ENCODE measurements around the gene PPP1R12A.

PPP1R12A gene

DNA sequence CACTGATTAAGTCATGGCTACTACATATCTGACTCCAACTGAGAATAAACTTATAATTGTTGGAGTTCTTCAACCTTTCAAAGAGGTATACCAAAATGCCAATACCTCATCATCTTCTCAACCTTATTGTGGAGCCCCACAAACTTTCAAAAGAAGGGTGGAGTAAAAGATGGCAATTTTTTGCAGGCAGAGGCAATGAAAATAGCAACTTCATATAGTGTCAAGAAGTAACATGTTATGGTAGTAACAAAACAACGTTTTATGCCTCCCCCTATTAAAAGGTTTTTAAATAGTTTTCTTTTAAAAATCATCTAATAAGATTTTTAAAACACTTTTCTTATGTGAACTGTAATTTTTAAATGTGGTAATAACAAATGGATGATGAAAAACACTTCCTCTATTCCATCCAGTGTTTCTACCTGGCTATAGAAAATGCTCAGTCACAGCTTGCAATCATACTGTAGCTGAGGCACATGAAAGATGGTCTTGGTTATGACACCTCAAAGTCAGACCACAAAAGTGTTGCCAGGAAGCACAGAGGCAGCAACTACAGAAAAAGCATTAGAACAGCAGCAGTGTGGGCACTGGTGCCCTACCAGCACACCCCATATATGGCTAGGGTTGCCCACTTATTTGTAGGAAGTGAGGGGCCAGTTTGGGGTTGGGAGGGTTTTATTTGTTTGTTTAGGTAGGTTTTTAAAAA, 7.0 kb downstream of the PPP1R12A start:
- no peak for DNase-seq (ENCODE audit: low read depth)
- TF ChIP-seq, protein P1, sequence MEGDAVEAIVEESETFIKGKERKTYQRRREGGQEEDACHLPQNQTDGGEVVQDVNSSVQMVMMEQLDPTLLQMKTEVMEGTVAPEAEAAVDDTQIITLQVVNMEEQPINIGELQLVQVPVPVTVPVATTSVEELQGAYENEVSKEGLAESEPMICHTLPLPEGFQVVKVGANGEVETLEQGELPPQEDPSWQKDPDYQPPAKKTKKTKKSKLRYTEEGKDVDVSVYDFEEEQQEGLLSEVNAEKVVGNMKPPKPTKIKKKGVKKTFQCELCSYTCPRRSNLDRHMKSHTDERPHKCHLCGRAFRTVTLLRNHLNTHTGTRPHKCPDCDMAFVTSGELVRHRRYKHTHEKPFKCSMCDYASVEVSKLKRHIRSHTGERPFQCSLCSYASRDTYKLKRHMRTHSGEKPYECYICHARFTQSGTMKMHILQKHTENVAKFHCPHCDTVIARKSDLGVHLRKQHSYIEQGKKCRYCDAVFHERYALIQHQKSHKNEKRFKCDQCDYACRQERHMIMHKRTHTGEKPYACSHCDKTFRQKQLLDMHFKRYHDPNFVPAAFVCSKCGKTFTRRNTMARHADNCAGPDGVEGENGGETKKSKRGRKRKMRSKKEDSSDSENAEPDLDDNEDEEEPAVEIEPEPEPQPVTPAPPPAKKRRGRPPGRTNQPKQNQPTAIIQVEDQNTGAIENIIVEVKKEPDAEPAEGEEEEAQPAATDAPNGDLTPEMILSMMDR (IDR thresholded peaks at IDR 0.05; ENCODE audit: insufficient read depth, low read depth, low read length, missing control alignments), result no peak
- H3K4me3 ChIP-seq (ENCODE audit: low read length), result no peak overlapping the region

DNA sequence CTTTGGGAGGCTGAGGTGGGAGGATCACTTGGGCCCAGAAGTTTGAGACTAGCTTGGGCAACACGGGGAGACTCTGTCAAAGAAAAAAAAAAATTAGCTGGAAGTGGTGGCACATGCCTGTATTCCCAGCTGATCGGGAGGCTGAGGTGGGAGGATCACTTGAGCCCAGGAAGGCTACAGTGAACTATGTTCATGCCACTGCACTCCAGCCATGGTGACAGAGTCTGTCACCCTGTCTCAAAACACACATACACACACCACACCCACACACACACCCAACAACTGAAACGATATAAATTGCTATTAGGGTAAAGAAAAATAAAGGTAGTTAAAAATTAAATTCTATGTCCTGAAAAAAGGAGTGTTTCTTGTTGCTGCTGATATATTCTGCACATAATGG, 7.9 kb downstream of the PPP1R12A start:
- TF ChIP-seq, protein P1 (IDR thresholded peaks at IDR 0.05; ENCODE audit: insufficient read depth, low read depth, low read length, missing control alignments), result no peak
- DNase-seq (ENCODE audit: low read depth), result no peak
- H3K4me3 ChIP-seq (ENCODE audit: low read length), result no peak overlapping the region

DNA sequence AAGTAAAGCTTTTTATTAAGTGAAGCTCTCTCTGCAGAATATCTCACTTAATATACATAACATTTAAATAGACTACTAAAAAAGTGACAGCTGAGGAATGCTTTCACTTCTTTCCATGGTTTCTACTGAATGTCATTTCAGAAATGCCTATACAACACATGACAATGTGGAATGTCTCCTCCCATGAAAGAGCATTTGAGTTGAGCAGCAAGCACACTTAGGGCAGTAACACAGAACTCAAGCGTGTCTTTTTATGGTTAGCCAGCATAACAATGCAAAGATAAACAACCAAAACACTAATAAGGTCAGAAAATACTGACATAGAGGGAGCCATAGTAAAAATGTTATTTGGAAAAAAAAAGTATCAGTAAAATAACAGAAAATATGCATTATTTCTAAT, 9.4 kb downstream of the PPP1R12A start:
- no peak overlapping the region for H3K4me3 ChIP-seq (ENCODE audit: low read length)
- DNase-seq (ENCODE audit: low read depth), result no peak
- TF ChIP-seq, protein P1 (IDR thresholded peaks at IDR 0.05; ENCODE audit: insufficient read depth, low read depth, low read length, missing control alignments), result no peak

DNA sequence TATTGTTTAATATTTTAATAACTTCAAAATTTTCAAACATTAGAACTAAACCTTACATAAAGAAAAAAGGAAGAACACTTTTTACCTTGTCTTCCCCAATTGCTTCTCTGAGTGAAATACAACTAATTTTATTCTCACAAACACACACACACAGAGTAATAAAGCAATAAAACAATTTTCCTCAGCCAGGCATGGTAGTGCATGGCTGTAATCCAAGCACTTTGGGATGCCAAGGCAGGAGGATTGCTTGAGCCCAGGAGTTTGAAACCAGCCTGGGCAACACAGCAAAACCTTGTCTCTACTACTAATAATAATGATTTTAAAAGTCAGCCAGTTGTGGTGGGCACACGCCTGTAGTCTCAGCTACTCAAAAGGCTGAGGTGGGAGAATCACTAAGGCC, 13.1 kb downstream of the PPP1R12A start:
- DNase-seq (ENCODE audit: low read depth), result no peak
- no peak overlapping the region for H3K4me3 ChIP-seq (ENCODE audit: low read length)
- TF ChIP-seq, protein P1 (IDR thresholded peaks at IDR 0.05; ENCODE audit: insufficient read depth, low read depth, low read length, missing control alignments), result no peak

DNA sequence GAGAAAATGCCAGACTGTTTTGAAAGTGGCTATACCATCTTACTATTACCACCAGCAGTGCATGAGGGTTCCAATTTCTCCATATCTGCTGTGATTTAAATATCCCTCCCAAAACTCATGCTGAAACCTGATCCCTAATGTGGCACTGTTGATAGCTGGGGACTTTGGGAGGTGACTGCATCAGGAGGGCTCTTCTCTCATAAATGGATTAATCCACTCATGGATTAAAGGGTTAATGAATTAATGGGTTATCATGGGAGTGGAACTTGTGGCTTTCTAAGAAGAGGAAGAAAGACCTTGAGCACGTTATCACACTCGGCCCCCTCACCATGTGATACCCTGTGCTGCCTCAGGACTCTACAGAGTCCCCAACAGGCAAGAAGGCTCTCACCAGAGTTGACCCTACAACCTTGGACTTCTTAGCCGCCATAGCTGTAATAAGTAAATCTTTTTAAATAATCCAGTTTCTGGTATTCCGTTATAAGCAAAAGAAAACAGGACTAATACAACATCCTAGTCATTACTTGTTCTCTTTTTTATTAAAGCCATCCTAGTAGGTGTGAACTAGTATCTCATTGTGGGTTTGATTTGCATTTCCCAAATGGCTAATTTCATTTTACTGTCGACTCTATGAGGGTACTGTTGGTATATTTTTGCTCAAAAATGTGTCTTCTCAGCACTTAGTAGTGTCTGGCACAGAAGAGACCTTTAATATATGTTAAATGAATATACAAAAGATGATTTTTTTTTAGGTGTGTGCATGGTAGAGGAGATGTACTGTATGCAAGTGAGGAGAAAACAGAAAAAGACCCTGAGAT, 14.3 kb downstream of the PPP1R12A start:
- DNase-seq (ENCODE audit: low read depth), result no peak
- no peak overlapping the region for H3K4me3 ChIP-seq (ENCODE audit: low read length)
- TF ChIP-seq, protein P1 (IDR thresholded peaks at IDR 0.05; ENCODE audit: insufficient read depth, low read depth, low read length, missing control alignments), result no peak

DNA sequence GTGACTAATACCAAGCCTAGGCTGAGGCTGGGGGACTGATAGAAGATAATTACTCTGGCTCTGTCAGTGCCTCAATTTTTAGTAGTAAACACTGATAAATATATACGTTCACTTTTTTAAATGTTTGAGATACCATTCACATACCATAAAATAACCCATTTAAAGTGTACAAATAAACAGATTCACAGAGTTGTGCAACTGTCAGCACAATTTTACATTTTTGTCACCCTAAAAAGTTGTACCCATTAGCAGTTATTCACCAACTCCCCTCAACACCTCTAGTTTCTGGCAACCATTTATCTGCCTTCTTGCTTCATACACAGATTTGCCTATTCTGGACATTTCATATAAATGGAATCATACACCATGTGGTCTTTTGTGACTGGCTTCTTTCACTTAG, 15.1 kb downstream of the PPP1R12A start:
- TF ChIP-seq, protein P1 (IDR thresholded peaks at IDR 0.05; ENCODE audit: insufficient read depth, low read depth, low read length, missing control alignments), result no peak

More for the DNA sequence above, 15.1 kb downstream of the PPP1R12A start:
- DNase-seq (ENCODE audit: low read depth), result no peak
- H3K4me3 ChIP-seq (ENCODE audit: low read length), result no peak overlapping the region
